GM12892 (cell line): ENCODE results near the gene CNRIP1.
"Not testable (repeated sequence)": the region's sequence is repeated elsewhere in the genome, so short reads cannot be mapped to it uniquely, and the experiment has no call there.

Experiments used
- DNase-seq: peaks from one replicate; pipeline ENCODE4 v3.0.0; 2011; ENCODE audit not compliant: insufficient read length
- FAIRE-seq: peaks from 2 replicates; lab custom pipeline; 2011; peaks lifted over from hg19 to GRCh38; lab: Jason Lieb, UNC
- POLR2A ChIP-seq: IDR thresholded peaks from 2 replicates; pipeline ENCODE4 v1.6.1; 2011; ENCODE audit warnings: low read depth, low read length, control low read depth
- POLR2AphosphoS5 ChIP-seq: IDR thresholded peaks from 2 replicates; pipeline ENCODE4 v1.6.1; 2011; ENCODE audit warnings: low read depth, low read length, control low read depth
- TAF1 ChIP-seq: IDR thresholded peaks from 2 replicates; pipeline ENCODE4 v1.6.1; 2011; ENCODE audit warnings: low read depth, mild to moderate bottlenecking, control low read depth, low read length, borderline replicate concordance

The CNRIP1 gene

GRCh38 chr2:68333931-68334330 lies 14.2 kb upstream of the CNRIP1 start:
- FAIRE-seq = no peak

GRCh38 chr2:68333009-68333408 lies 13.3 kb upstream of the CNRIP1 start:
- TF ChIP-seq POLR2A (no peak), TAF1 (no peak), POLR2AphosphoS5 (no peak)
- FAIRE-seq = no peak
- DNase-seq = no peak

More at GRCh38 chr2:68333931-68334330, 14.2 kb upstream of the CNRIP1 start:
- DNase-seq = no peak
- TF ChIP-seq TAF1 (no peak), POLR2AphosphoS5 (no peak)

- FAIRE-seq = peak; percentile 71
- no peak for TF ChIP-seq TAF1
- no peak for TF ChIP-seq POLR2A
- TF ChIP-seq POLR2AphosphoS5 = no peak
- DNase-seq = no peak
Measured at GRCh38 chr2:68330691-68331090, 10.9 kb upstream of the CNRIP1 start.

- DNase-seq (no peak), FAIRE-seq (no peak)
- TF ChIP-seq POLR2A = no peak
- TF ChIP-seq TAF1 = no peak
- no peak for TF ChIP-seq POLR2AphosphoS5
Measured at GRCh38 chr2:68328901-68329300, 9.2 kb upstream of the CNRIP1 start.

GRCh38 chr2:68325056-68325455 lies 5.3 kb upstream of the CNRIP1 start:
- no peak for FAIRE-seq
- TF ChIP-seq POLR2AphosphoS5 = no peak
- TF ChIP-seq POLR2A = no peak
- no peak for TF ChIP-seq TAF1

GRCh38 chr2:68320118-68320641 lies 431 bp upstream of the CNRIP1 start:
- DNase-seq (no peak), FAIRE-seq (no peak)
- TF ChIP-seq POLR2AphosphoS5 (no peak), POLR2A (no peak), TAF1 (no peak)

More at GRCh38 chr2:68325056-68325455, 5.3 kb upstream of the CNRIP1 start:
- DNase-seq = no peak

- TF ChIP-seq POLR2AphosphoS5 (no peak), TAF1 (no peak), POLR2A (no peak)
- DNase-seq (no peak), FAIRE-seq (no peak)
Measured at GRCh38 chr2:68318914-68319397, 793 bp downstream of the CNRIP1 start.

- DNase-seq = no peak
- no peak for TF ChIP-seq POLR2A
- TF ChIP-seq TAF1 = no peak
- TF ChIP-seq POLR2AphosphoS5 = no peak
- no peak for FAIRE-seq
Measured at GRCh38 chr2:68317971-68318913, 1.5 kb downstream of the CNRIP1 start.

GRCh38 chr2:68316111-68316510 lies 3.6 kb downstream of the CNRIP1 start:
- TF ChIP-seq POLR2A (no peak), TAF1 (no peak), POLR2AphosphoS5 (no peak)
- DNase-seq (no peak), FAIRE-seq (no peak)

- FAIRE-seq = no peak
- TF ChIP-seq POLR2A (no peak), POLR2AphosphoS5 (no peak), TAF1 (no peak)
- no peak for DNase-seq
Measured at GRCh38 chr2:68311033-68311432, 8.7 kb downstream of the CNRIP1 start.

- FAIRE-seq (no peak), DNase-seq (no peak)
- TF ChIP-seq POLR2A (no peak), TAF1 (no peak), POLR2AphosphoS5 (no peak)
Measured at GRCh38 chr2:68309426-68309825, 10.3 kb downstream of the CNRIP1 start.

- not testable (repeated sequence) for DNase-seq
Measured at GRCh38 chr2:68303902-68304272, 15.9 kb downstream of the CNRIP1 start.

More at GRCh38 chr2:68303902-68304272, 15.9 kb downstream of the CNRIP1 start:
- FAIRE-seq = not testable (repeated sequence)
